Omental fat pad (tissue), 4 donors: ENCODE data around the gene LNPK. TPM values are rescaled to one million over a fixed set of nuclear protein-coding genes. Genes with fewer than 3 reads are reported as not detected.
"Not testable (repeated sequence)": the region's sequence is repeated elsewhere in the genome, so short reads cannot be mapped to it uniquely, and the experiment has no call there.

Experiments used
- ATAC-seq: fragments of 150-250 bp; one replicate; pipeline ENCODE4 v1.9.1; 2016; ENCODE audit warnings: mild to moderate bottlenecking, moderate library complexity; ENCODE audit not compliant: low FRiP score
- DNase-seq: peaks from one replicate; pipeline ENCODE4 v3.0.0-alpha.2; 2019; ENCODE audit warnings: low spot score
- total RNA-seq, 4 donors: library from RNA; depleted of rRNA; stranded (reverse); fragments of >200 nt; gene quantifications; one replicate each; pipeline ENCODE4 v1.1.0, GENCODE V29; 2016
- TF ChIP-seq, protein P1 (sequence below), 3 donors: fragments of 450-650 bp; IDR thresholded peaks; one replicate each; pipeline ENCODE4 v1.5.1; 2016 to 2017; ENCODE audit warnings: antibody characterized with exemption in 3 of 3, mild to moderate bottlenecking in 3 of 3, moderate library complexity in 2 of 3

LNPK gene
- total RNA-seq, 4 donors from 2014 or later, result 13.8 to 37.4 (median 22.2) TPM

GRCh38 chr2:176002688-176003210 is 682 bp upstream of the LNPK start:
- ATAC-seq (peak; percentile 49), DNase-seq (no peak)
- TF ChIP-seq, protein P1, sequence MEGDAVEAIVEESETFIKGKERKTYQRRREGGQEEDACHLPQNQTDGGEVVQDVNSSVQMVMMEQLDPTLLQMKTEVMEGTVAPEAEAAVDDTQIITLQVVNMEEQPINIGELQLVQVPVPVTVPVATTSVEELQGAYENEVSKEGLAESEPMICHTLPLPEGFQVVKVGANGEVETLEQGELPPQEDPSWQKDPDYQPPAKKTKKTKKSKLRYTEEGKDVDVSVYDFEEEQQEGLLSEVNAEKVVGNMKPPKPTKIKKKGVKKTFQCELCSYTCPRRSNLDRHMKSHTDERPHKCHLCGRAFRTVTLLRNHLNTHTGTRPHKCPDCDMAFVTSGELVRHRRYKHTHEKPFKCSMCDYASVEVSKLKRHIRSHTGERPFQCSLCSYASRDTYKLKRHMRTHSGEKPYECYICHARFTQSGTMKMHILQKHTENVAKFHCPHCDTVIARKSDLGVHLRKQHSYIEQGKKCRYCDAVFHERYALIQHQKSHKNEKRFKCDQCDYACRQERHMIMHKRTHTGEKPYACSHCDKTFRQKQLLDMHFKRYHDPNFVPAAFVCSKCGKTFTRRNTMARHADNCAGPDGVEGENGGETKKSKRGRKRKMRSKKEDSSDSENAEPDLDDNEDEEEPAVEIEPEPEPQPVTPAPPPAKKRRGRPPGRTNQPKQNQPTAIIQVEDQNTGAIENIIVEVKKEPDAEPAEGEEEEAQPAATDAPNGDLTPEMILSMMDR (IDR thresholded peaks at IDR 0.05), result no peak

DNA sequence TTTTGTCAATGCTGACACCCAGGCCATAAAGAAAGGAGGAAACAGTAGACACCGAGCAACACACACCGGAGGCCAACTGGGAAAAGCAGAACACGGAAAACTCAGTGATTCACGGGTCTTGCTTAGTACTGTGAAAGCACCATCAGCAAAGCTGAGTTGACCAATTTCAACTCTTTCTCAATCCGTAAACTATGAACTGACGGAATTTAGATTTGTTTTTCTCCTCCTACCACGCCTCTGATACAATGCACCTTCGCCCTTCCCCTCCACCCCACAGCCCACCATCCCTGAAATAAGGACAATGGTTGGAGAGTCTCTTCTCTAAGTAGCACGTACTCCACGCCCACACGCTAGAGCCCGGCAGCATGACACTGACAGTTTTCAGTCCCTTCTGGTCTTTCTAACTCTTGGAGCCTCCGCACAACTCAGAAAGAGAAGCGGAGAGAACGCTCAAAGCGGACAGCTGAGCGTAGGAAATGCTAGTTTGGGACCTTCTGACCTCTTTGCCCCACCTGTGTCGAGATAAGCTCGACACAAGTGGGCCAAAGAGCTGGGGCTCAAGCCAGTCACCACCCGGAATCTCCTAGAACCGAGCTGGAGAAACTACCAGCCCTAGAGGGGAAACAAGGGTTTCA is 669 bp downstream of the LNPK start:
- DNase-seq (no peak), ATAC-seq (peak; percentile 75)

DNA sequence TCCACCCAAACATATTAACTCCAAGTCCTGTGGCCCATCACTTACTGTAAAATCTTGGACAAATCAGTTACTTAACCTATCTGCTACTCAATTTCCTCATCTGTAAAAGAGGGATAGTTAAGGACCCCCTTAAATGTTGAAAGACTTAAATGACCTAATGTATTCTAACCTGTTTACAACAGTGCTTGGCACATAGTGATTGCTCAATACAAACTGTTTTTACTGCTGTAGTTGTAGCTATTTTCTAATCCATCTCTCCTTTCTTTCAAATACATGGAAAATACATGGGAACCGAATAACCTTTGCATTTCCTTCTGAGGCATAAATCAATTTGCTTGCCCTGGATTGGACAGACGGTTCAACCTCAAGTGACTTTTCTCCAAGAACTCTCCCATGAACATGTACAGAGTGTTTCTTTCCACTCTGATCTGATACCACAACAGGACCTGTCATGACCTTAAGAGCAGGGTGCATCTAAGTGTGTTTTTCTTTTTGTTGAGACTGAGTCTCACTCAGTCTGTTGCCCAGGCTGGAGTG is 2.7 kb downstream of the LNPK start:
- TF ChIP-seq, protein P1 (IDR thresholded peaks at IDR 0.05), result no peak
- DNase-seq (no peak), ATAC-seq (no peak)

More for the DNA sequence above, 669 bp downstream of the LNPK start:
- TF ChIP-seq, protein P1 (IDR thresholded peaks at IDR 0.05), result no peak

GRCh38 chr2:175990099-175990498 is 12.0 kb downstream of the LNPK start:
- no peak for DNase-seq
- TF ChIP-seq, protein P1 (IDR thresholded peaks at IDR 0.05), result no peak
- ATAC-seq, result no peak

DNA sequence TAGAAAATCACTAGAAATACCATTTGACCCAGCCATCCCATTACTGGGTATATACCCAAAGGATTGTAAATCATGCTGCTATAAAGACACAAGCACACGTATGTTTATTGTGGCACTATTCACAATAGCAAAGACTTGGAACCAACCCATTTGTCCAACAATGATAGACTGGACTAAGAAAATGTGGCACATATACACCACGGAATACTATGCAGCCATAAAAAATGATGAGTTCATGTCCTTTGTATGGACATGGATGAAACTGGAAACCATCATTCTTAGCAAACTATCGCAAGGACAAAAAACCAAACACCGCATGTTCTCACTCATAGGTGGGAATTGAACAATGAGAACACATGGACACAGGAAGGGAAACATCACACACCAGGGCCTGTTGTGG is 14.9 kb downstream of the LNPK start:
- not testable (repeated sequence) for ATAC-seq, DNase-seq

- ATAC-seq (no peak), DNase-seq (no peak)
- TF ChIP-seq, protein P1 (IDR thresholded peaks at IDR 0.05), result no peak
Measured at GRCh38 chr2:175984846-175985245, 17.2 kb downstream of the LNPK start.

DNA sequence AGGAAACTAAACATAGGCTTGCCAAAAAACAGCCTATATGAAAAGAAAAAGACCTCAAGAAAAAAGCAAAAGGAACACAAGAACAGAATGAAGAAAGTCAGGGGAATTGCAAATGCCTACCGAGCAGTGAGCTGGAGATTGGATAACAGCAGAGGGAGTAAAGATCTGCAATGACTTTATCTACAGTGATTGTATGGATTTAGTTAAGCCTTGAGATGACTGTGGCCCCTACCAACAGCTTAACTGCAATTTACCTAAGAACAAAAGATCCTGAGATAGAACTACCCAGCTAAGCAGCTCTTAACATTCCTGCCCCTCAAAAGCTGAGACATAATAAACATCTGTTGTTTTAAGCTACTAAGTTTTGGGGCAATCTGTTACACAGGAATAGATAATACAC is 20.5 kb downstream of the LNPK start:
- DNase-seq (no peak), ATAC-seq (no peak)
- TF ChIP-seq, protein P1 (IDR thresholded peaks at IDR 0.05), result no peak
